Mesenchymal stem cell (in vitro differentiated cells and primary cell): ENCODE data around the gene INPP5A.
A peak's percentile ranks its signal among the peaks of the same experiment; 100 is the strongest.
"Not testable (repeated sequence)": the region's sequence is repeated elsewhere in the genome, so short reads cannot be mapped to it uniquely, and the experiment has no call there.

Experiments used
- DNase-seq: peaks from one replicate; pipeline ENCODE4 v3.0.0-alpha.2; 2013
- H2AFZ ChIP-seq: one replicate; pipeline ENCODE4 v1.6.1; 2013; ENCODE audit warnings: low read depth, mild to moderate bottlenecking, control low read depth, inconsistent platforms, low read length, moderate library complexity
- H2AK5ac ChIP-seq: 2 replicates; pipeline ENCODE4 v1.6.1; 2013; ENCODE audit warnings: low read length, moderate library complexity, mild to moderate bottlenecking, inconsistent platforms; ENCODE audit not compliant: severe bottlenecking
- H2BK120ac ChIP-seq: one replicate; pipeline ENCODE4 v1.6.1; 2013; ENCODE audit warnings: low read depth, mild to moderate bottlenecking, inconsistent platforms, low read length, moderate library complexity
- H2BK12ac ChIP-seq, 2 experiments: one replicate each; pipeline ENCODE4 v1.6.1; 2013; ENCODE audit warnings: inconsistent platforms in 2 of 2, low read length in 2 of 2, mild to moderate bottlenecking in 2 of 2, moderate library complexity in 2 of 2, control low read depth in 1 of 2
- H2BK15ac ChIP-seq: one replicate; pipeline ENCODE4 v1.6.1; 2013; ENCODE audit warnings: mild to moderate bottlenecking, low read depth, inconsistent platforms; ENCODE audit not compliant: poor library complexity, severe bottlenecking
- H2BK5ac ChIP-seq: 2 replicates; pipeline ENCODE4 v1.6.1; 2013; ENCODE audit warnings: low read depth, mild to moderate bottlenecking, low read length, control low read depth, inconsistent platforms; ENCODE audit not compliant: poor library complexity, severe bottlenecking
- H3K14ac ChIP-seq, 2 experiments: one replicate each; pipeline ENCODE4 v1.6.1; 2013; ENCODE audit warnings: inconsistent platforms in 2 of 2, low read length in 2 of 2, control low read depth in 1 of 2, mild to moderate bottlenecking in 1 of 2, moderate library complexity in 1 of 2
- H3K18ac ChIP-seq, 2 experiments: one replicate each; pipeline ENCODE4 v1.6.1; 2013; ENCODE audit warnings: inconsistent platforms in 2 of 2, low read length in 2 of 2, control low read depth in 1 of 2, low read depth in 1 of 2, mild to moderate bottlenecking in 1 of 2
- H3K23ac ChIP-seq, 2 experiments: one replicate each; pipeline ENCODE4 v1.6.1; 2013; ENCODE audit warnings: inconsistent platforms in 2 of 2, low read length in 2 of 2, mild to moderate bottlenecking in 2 of 2, moderate library complexity in 2 of 2, control low read depth in 1 of 2
- H3K27ac ChIP-seq: 2 replicates; pipeline ENCODE4 v1.5.1; 2013; ENCODE audit warnings: mild to moderate bottlenecking, moderate library complexity, low read length, control low read depth, inconsistent platforms; ENCODE audit not compliant: poor library complexity, severe bottlenecking
- H3K27me3 ChIP-seq, 2 experiments: 2 replicates each; pipeline versions ENCODE4 v1.6.1 to v1.7.0; 2013; ENCODE audit warnings: low read length in 2 of 2, mild to moderate bottlenecking in 2 of 2, moderate library complexity in 2 of 2, control low read depth in 1 of 2, inconsistent platforms in 1 of 2; ENCODE audit not compliant: control insufficient read depth in 1 of 2, insufficient read depth in 1 of 2
- H3K36me3 ChIP-seq, 2 experiments: 2 replicates each; pipeline versions ENCODE4 v1.6.1 to v1.7.0; 2013; ENCODE audit warnings: low read length in 2 of 2, control low read depth in 1 of 2, inconsistent platforms in 1 of 2, low read depth in 1 of 2, mild to moderate bottlenecking in 1 of 2; ENCODE audit not compliant: insufficient read depth in 2 of 2, control insufficient read depth in 1 of 2
- H3K4ac ChIP-seq, 2 experiments: one replicate each; pipeline ENCODE4 v1.6.1; 2013; ENCODE audit warnings: inconsistent platforms in 2 of 2, low read length in 2 of 2, mild to moderate bottlenecking in 2 of 2, moderate library complexity in 2 of 2, control low read depth in 1 of 2, low read depth in 1 of 2
- H3K4me1 ChIP-seq: 2 replicates; pipeline ENCODE4 v1.6.1; 2013; ENCODE audit warnings: low read depth, low read length, control low read depth; ENCODE audit not compliant: control insufficient read depth, insufficient read depth
- H3K4me2 ChIP-seq: 2 replicates; pipeline ENCODE4 v1.6.1; 2013; ENCODE audit warnings: low read length, mild to moderate bottlenecking, inconsistent platforms; ENCODE audit not compliant: poor library complexity, severe bottlenecking
- H3K4me3 ChIP-seq, 2 experiments: 2 replicates each; pipeline versions ENCODE4 v1.5.1 to v1.7.0; 2013; ENCODE audit warnings: low read length in 2 of 2, mild to moderate bottlenecking in 2 of 2, control low read depth in 1 of 2, low read depth in 1 of 2; ENCODE audit not compliant: insufficient read depth in 1 of 2
- H3K79me1 ChIP-seq: replicated peaks from 2 replicates; pipeline ENCODE4 v1.6.1; 2013; ENCODE audit warnings: mild to moderate bottlenecking, control low read depth, low read length, inconsistent platforms; ENCODE audit not compliant: poor library complexity, severe bottlenecking
- H3K9ac ChIP-seq: 2 replicates; pipeline ENCODE4 v1.7.0; 2013; ENCODE audit warnings: mild to moderate bottlenecking, low read length, moderate library complexity
- H3K9me3 ChIP-seq: 2 replicates; pipeline ENCODE4 v1.7.0; 2013; ENCODE audit warnings: mild to moderate bottlenecking, low read length; ENCODE audit not compliant: control insufficient read depth
- H4K8ac ChIP-seq: one replicate; pipeline ENCODE4 v1.6.1; 2013; ENCODE audit warnings: inconsistent platforms, mild to moderate bottlenecking, low read length, moderate library complexity
- H4K91ac ChIP-seq: one replicate; pipeline ENCODE4 v1.6.1; 2013; ENCODE audit warnings: mild to moderate bottlenecking, low read length, inconsistent platforms
- WGBS: methylation state at CpG from one replicate; pipeline ENCODE4 v1.1.7; 2013; ENCODE audit warnings: mixed read lengths; 5-methylcytosine and 5-hydroxymethylcytosine counted together

The INPP5A gene

DNA sequence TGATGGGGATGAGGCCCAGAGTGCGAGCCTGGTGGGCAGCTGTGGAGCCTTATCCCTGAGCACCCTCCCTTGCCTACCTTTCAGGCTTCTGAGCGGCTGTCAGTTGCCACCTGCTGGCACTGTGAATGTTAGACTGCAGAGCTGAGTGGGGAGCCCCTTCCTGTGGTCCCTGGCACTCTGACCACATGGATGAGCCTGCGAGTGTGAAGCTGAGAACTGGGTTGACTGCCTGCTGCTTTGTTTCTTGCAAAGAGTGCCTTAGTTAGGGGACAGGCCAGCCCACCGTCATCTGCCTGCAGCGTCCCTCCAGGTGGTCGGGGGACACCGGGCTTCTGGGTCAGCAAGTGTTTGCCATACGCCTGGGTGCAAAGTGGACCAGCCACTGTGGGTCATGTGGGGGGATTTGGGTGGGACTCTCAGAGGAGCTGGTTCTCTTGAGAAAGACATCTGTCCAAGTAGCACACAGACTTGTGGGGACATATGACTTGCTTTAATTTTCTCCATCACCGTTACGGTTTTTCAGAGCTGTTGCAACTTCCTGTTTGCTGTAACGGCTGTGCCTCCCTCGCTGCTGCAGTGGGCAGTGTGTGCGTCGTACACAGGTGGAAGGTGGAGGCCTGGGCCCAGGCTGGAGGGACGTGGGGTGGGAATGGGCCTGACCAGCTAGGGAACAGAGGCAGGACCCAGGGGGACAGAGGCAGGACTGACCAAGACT, 13.7 kb downstream of the INPP5A start:
- H2BK12ac ChIP-seq, result no peak overlapping the region
- no peak overlapping the region for H2BK5ac ChIP-seq
- H4K91ac ChIP-seq, result no peak overlapping the region
- no peak overlapping the region for H3K9ac ChIP-seq
- H2BK120ac ChIP-seq, result no peak overlapping the region
- peaks cover 63% of the 10 kb centered on the region for H3K79me1 ChIP-seq
- WGBS, result 86% methylated on average over 15 of the region's 15 CpGs
- H3K4me3 ChIP-seq, result no peak overlapping the region
- H2AK5ac ChIP-seq, result no peak overlapping the region
- H4K8ac ChIP-seq, result no peak overlapping the region
- H2AFZ ChIP-seq, result no peak overlapping the region
- no peak overlapping the region for H3K23ac ChIP-seq
- DNase-seq, result no peak
- no peak overlapping the region for H3K4me2 ChIP-seq
- H2BK15ac ChIP-seq, result no peak overlapping the region
- peak overlapping the region in 1 of 2 experiments; percentile 35 for H3K4ac ChIP-seq
- H3K18ac ChIP-seq, result no peak overlapping the region
- H3K4me1 ChIP-seq, result peaks cover 34% of the 10 kb centered on the region
- H3K27ac ChIP-seq, result no peak overlapping the region
- H3K14ac ChIP-seq, result no peak overlapping the region
- H3K27me3 ChIP-seq, result peaks cover 0 to 5% of the 10 kb centered on the region in 2 experiments
- no peaks in the 10 kb centered on the region for H3K9me3 ChIP-seq
- H3K36me3 ChIP-seq, result peaks cover 2% of the 10 kb centered on the region in 2 experiments

DNA sequence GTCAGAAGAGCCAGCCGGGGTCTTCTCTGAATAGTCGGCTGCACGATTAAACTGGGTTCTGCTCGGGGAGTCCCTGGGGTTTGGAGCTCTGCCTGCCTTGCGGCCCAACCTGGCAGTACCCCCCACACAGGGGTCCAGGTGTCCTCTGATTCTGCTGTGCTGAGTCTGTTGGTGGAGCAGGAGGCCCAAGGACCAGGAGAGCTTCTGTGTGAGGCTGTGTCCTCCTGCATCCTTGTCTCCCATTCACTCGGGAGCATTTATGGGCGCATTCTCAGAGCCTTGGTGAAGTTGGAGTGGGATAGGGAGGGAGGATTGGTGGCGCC, 14.2 kb downstream of the INPP5A start:
- Histone ChIP-seq H4K8ac (no peak overlapping the region), H3K27ac (no peak overlapping the region), H3K4ac (peak overlapping the region in 1 of 2 experiments; percentile 35), H3K36me3 (peaks cover 2 to 5% of the 10 kb centered on the region in 2 experiments), H2BK12ac (no peak overlapping the region), H3K4me2 (no peak overlapping the region), H2BK15ac (no peak overlapping the region), H3K79me1 (peaks cover 60% of the 10 kb centered on the region), H2BK5ac (no peak overlapping the region), H3K18ac (no peak overlapping the region), H3K27me3 (peaks cover 0 to 5% of the 10 kb centered on the region in 2 experiments), H3K4me1 (peaks cover 29% of the 10 kb centered on the region), H2BK120ac (no peak overlapping the region), H2AFZ (no peak overlapping the region), H4K91ac (no peak overlapping the region), H3K23ac (no peak overlapping the region), H3K14ac (no peak overlapping the region), H3K9ac (no peak overlapping the region), H3K9me3 (no peaks in the 10 kb centered on the region), H2AK5ac (no peak overlapping the region), H3K4me3 (no peak overlapping the region)
- 97% methylated on average over 8 of the region's 8 CpGs for WGBS
- no peak for DNase-seq

DNA sequence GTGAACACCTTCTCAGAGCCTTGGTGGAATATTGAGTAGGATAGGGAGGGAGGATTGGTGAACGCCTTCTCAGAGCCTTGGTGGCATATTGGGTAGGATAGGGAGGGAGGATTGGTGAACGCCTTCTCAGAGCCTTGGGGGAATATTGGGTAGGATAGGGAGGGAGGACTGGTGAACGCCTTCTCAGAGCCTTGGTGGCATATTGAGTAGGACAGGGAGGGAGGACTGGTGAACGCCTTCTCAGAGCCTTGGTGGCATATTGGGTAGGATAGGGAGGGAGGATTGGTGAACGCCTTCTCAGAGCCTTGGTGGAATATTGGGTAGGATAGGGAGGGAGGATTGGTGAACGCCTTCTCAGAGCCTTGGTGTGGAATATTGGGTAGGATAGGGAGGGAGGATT, 15.0 kb downstream of the INPP5A start:
- H3K4ac ChIP-seq, H2BK12ac ChIP-seq, H3K23ac ChIP-seq, H3K9ac ChIP-seq, H2AFZ ChIP-seq, H3K36me3 ChIP-seq, H3K4me3 ChIP-seq, H2BK5ac ChIP-seq, H2AK5ac ChIP-seq, H3K18ac ChIP-seq, H2BK15ac ChIP-seq, H3K9me3 ChIP-seq, H3K14ac ChIP-seq, H2BK120ac ChIP-seq, H4K91ac ChIP-seq, DNase-seq, H4K8ac ChIP-seq, H3K27me3 ChIP-seq, H3K4me2 ChIP-seq, H3K27ac ChIP-seq: not testable (repeated sequence)
- H3K79me1 ChIP-seq, result peaks cover 60% of the 10 kb centered on the region
- 97% methylated on average over 6 of the region's 6 CpGs for WGBS
- H3K4me1 ChIP-seq, result peaks cover 22% of the 10 kb centered on the region

DNA sequence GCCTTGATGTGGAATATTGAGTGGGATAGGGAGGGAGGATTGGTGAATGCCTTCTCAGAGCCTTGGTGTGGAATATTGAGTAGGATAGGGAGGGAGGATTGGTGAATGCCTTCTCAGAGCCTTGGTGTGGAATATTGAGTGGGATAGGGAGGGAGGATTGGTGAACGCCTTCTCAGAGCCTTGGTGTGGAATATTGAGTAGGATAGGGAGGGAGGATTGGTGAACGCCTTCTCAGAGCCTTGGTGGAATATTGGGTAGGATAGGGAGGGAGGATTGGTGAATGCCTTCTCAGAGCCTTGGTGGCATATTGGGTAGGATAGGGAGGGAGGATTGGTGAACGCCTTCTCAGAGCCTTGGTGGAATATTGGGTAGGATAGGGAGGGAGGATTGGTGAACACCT, 16.0 kb downstream of the INPP5A start:
- not testable (repeated sequence) for H2BK12ac ChIP-seq

More for the DNA sequence above, 16.0 kb downstream of the INPP5A start:
- not testable (repeated sequence) for H3K4me2 ChIP-seq, H4K91ac ChIP-seq, H3K14ac ChIP-seq, H3K9me3 ChIP-seq, H3K4me3 ChIP-seq, H2BK120ac ChIP-seq, H3K18ac ChIP-seq, H2AFZ ChIP-seq, H4K8ac ChIP-seq, DNase-seq, H3K4ac ChIP-seq, H3K36me3 ChIP-seq, H3K27me3 ChIP-seq, H3K23ac ChIP-seq, H2BK15ac ChIP-seq, H2BK5ac ChIP-seq, H3K27ac ChIP-seq, H3K9ac ChIP-seq, H2AK5ac ChIP-seq
- Histone ChIP-seq H3K79me1 (peaks cover 60% of the 10 kb centered on the region), H3K4me1 (peaks cover 19% of the 10 kb centered on the region)
- 100% methylated on average over 3 of the region's 3 CpGs for whole genome bisulfite sequencing
